Psoas muscle (tissue), 8 donors: ENCODE data around the gene LEFTY1. TPM values are rescaled to one million over a fixed set of nuclear protein-coding genes. Genes with fewer than 3 reads are reported as not detected.

Experiments
- ATAC-seq, 4 donors: fragments of 200-7000 bp; cut with Tn5 transposase; one replicate each; pipeline ENCODE4 v1.9.1; 2020; ENCODE audit warnings: moderate library complexity in 3 of 4, mild to moderate bottlenecking in 2 of 4
- DNase-seq, 2 donors: peaks; one replicate each; pipeline ENCODE4 v3.0.0-alpha.2; 2020
- H3K27ac ChIP-seq: fragments of 200-600 bp; one replicate; pipeline ENCODE4 v1.8.0; 2022
- H3K27me3 ChIP-seq, 3 donors: fragments of 200-600 bp in 1 of 3; one replicate each; pipeline versions ENCODE4 v1.6.1 to v1.8.0; 2013 to 2022; ENCODE audit warnings: low read length in 2 of 3, mild to moderate bottlenecking in 2 of 3, moderate library complexity in 1 of 3; ENCODE audit not compliant: insufficient read depth in 3 of 3
- H3K36me3 ChIP-seq, 2 donors: fragments of 200-600 bp in 1 of 2; one replicate each; pipeline versions ENCODE4 v1.6.1 to v1.8.0; 2013 to 2022; ENCODE audit warnings: low read depth in 1 of 2, mild to moderate bottlenecking in 1 of 2, moderate library complexity in 1 of 2; ENCODE audit not compliant: insufficient read depth in 1 of 2
- H3K4me1 ChIP-seq: fragments of 200-600 bp; one replicate; pipeline ENCODE4 v1.8.0; 2022
- H3K4me3 ChIP-seq: fragments of 200-600 bp; one replicate; pipeline ENCODE4 v1.8.0; 2022; ENCODE audit warnings: mild to moderate bottlenecking
- H3K9me3 ChIP-seq: fragments of 200-600 bp; one replicate; pipeline ENCODE4 v1.8.0; 2022
- CTCF ChIP-seq: fragments of 200-600 bp; IDR thresholded peaks from one replicate; pipeline ENCODE4 v1.8.0; 2022; ENCODE audit warnings: antibody characterized with exemption
- WGBS, 3 donors: extraction: QIAGEN DNeasy Blood & Tissue Kit; methylation state at CpG; one replicate each; pipeline versions ENCODE4 v1.1.6 to v1.1.7; 2013; 5-methylcytosine and 5-hydroxymethylcytosine counted together
- intact Hi-C, 2 donors: fragments of 100-400 bp; cut with DNase I; formaldehyde crosslinking; loops; one replicate each; pipeline versions ENCODE4 v1.11.0 to v1.14.2; 2022
- polyA plus RNA-seq, 3 donors: library from polyadenylated mRNA; stranded (reverse); fragments of 200-250 nt; gene quantifications; one replicate each; pipeline ENCODE4 v1.2.3, GENCODE V29; 2013
- total RNA-seq, 4 donors: library from RNA; stranded (reverse); fragmentation: NEBNext Ultra II Directional in 2 of 4; extraction: Animal tissue kit (Norgen Biotek cat#: 25700) in 2 of 4; gene quantifications; one replicate each; pipeline versions ENCODE4 v1.2.1 to v1.2.4, GENCODE V29; 2021 to 2023
- donor health status: healthy with polysubstance abuse.
- donor health status: DM: no; HTN: no; CAD: no; lungs with moderate emphysema.
- donor health status: Bipolar disorder and iron deficiency.
- donor health status: healthy.
- donor health status: DM: yes; HTN: yes; CAD: no.
- donor health status: DM: no; HTN: no; CAD: no.
- donor health status: DM: no; HTN: no; CAD: no.
- donor health status: DM: yes; HTN: yes; CAD: no.

LEFTY1 gene
- total and polyA plus RNA-seq, 7 donors, result 0.08 to 0.26 (median 0.13) TPM; not detected in 4

- 93 to 94% (median 94%) methylated on average over 7 of the region's 7 CpGs for WGBS, 3 donors
- no peak for TF ChIP-seq CTCF
- ATAC-seq, result no peak
- H3K36me3 ChIP-seq, result no peaks in the 10 kb centered on the region
- H3K9me3 ChIP-seq, result no peaks in the 10 kb centered on the region
- H3K4me1 ChIP-seq, result no peaks in the 10 kb centered on the region
- intact Hi-C loops, result no loop called here
- H3K4me3 ChIP-seq, result no peak overlapping the region
- no peak for DNase-seq
- H3K27me3 ChIP-seq, result peaks cover 0 to 10% (median 1%) of the 10 kb centered on the region in 3 donors
- H3K27ac ChIP-seq, result no peak overlapping the region
Observed at GRCh38 chr1:225887030-225887314, 2.0 kb downstream of the LEFTY1 start.

- Histone ChIP-seq H3K27ac (no peak overlapping the region), H3K4me3 (no peak overlapping the region), H3K36me3 (no peaks in the 10 kb centered on the region), H3K9me3 (no peaks in the 10 kb centered on the region), H3K27me3 (peaks cover 0 to 10% (median 1%) of the 10 kb centered on the region in 3 donors), H3K4me1 (peaks cover 2% of the 10 kb centered on the region)
- ATAC-seq (no peak), DNase-seq (peak in 1 of 2 donors; percentile 26)
- WGBS, 3 donors, result 88 to 89% (median 88%) methylated on average over 19 of the region's 19 CpGs
- TF ChIP-seq CTCF, result no peak
- intact Hi-C loops, result no loop called here
Observed at GRCh38 chr1:225886159-225887029, 2.6 kb downstream of the LEFTY1 start.

GRCh38 chr1:225885336-225885735 is 3.6 kb downstream of the LEFTY1 start:
- no peak for DNase-seq
- intact Hi-C loops, result no loop called here
- TF ChIP-seq CTCF, result no peak

GRCh38 chr1:225883616-225884265 is 5.2 kb downstream of the LEFTY1 start:
- peaks cover 0 to 3% (median 1%) of the 10 kb centered on the region in 3 donors for H3K27me3 ChIP-seq
- WGBS, 3 donors, result 80 to 91% (median 91%) methylated on average over 9 to 11 of the region's 11 CpGs
- intact Hi-C loops, result loop anchor here (5.0 kb wide), 1 partner anchor 39 kb away; the partner anchor contains the start of gene PYCR2 (in 2 of the 2)
- H3K4me3 ChIP-seq, result peak overlapping the region; percentile 100
- no peaks in the 10 kb centered on the region for H3K9me3 ChIP-seq
- ATAC-seq (no peak), DNase-seq (peak in 1 of 2 donors; percentile 29)
- H3K36me3 ChIP-seq, result no peaks in the 10 kb centered on the region
- no peak overlapping the region for H3K27ac ChIP-seq
- H3K4me1 ChIP-seq, result peaks cover 27% of the 10 kb centered on the region
- no peak for TF ChIP-seq CTCF

More at GRCh38 chr1:225885336-225885735, 3.6 kb downstream of the LEFTY1 start:
- H3K4me1 ChIP-seq, result peaks cover 12% of the 10 kb centered on the region
- H3K36me3 ChIP-seq, result no peaks in the 10 kb centered on the region
- H3K27ac ChIP-seq, result no peak overlapping the region
- H3K4me3 ChIP-seq, result no peak overlapping the region
- H3K27me3 ChIP-seq, result peaks cover 0 to 10% (median 1%) of the 10 kb centered on the region in 3 donors
- ATAC-seq, result no peak
- WGBS, 3 donors, result 90 to 94% (median 92%) methylated on average over 6 of the region's 6 CpGs
- no peaks in the 10 kb centered on the region for H3K9me3 ChIP-seq
